GM12874 (cell line): Measurements from ENCODE around the gene CREBBP.

Source experiments
- TF ChIP-seq, protein P1 (sequence below): IDR thresholded peaks from 2 replicates; pipeline ENCODE4 v1.5.1; 2011; ENCODE audit warnings: low read depth, mild to moderate bottlenecking, control low read depth, low read length, moderate library complexity; ENCODE audit not compliant: insufficient read depth

The CREBBP gene

DNA sequence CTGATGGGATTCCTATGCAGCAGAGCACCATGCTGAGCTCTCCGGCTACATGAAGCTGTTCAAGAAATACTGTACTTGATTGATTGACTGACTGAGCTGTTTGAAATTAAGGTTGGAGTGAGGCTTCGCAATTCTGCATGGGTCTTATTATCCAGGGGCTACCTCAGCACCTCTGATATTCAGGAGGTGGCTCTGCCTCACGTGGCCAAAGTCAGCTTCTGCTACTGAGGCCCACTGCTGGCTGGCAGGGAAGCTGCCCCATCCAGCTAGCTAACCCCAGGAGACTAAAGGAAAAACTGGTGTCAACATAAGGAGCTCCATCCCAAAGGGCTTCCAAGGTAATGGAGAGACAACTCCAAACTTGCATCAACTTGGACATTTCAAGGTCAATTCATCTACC lies 97.0 kb downstream of the CREBBP start:
- TF ChIP-seq, protein P1, sequence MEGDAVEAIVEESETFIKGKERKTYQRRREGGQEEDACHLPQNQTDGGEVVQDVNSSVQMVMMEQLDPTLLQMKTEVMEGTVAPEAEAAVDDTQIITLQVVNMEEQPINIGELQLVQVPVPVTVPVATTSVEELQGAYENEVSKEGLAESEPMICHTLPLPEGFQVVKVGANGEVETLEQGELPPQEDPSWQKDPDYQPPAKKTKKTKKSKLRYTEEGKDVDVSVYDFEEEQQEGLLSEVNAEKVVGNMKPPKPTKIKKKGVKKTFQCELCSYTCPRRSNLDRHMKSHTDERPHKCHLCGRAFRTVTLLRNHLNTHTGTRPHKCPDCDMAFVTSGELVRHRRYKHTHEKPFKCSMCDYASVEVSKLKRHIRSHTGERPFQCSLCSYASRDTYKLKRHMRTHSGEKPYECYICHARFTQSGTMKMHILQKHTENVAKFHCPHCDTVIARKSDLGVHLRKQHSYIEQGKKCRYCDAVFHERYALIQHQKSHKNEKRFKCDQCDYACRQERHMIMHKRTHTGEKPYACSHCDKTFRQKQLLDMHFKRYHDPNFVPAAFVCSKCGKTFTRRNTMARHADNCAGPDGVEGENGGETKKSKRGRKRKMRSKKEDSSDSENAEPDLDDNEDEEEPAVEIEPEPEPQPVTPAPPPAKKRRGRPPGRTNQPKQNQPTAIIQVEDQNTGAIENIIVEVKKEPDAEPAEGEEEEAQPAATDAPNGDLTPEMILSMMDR = no peak

DNA sequence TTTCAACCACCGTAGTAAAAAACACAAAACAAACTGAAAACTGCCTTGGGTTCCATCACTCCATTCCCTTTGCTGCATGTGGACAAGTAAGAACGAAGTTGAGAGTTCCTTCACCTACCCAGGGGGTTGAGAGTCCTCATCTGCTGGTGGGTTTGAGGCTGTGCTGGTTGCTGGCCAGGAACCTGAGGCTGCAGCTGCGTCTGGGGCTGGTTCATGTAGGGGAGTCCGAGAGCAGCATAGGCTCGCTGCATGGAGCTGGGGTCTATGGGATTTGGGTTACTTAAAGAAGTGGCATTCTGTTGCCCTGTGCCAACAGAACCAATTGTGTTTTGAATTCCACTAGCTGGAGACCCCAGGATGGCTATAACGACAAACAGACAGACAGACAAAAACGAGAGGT lies 97.9 kb downstream of the CREBBP start:
- TF ChIP-seq, protein P1 = no peak

DNA sequence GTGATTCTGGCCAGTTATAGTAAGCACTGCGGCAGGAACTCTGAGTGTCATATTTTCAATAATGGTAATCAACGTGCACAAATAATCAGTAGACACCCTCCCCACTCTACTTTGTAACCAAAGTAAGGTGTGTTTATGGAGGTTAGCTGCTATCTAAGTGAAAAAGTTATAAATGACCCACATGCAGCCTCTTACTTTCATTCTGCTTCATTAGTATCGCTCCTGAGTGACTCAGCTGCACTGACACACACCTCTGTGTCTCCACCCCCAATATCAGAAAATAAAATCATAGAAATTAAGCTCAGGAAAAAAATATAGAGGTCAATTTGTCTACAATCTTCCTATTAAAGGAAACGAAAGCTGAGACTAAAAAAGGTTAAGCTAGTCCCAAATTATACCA lies 99.1 kb downstream of the CREBBP start:
- TF ChIP-seq, protein P1 = no peak

DNA sequence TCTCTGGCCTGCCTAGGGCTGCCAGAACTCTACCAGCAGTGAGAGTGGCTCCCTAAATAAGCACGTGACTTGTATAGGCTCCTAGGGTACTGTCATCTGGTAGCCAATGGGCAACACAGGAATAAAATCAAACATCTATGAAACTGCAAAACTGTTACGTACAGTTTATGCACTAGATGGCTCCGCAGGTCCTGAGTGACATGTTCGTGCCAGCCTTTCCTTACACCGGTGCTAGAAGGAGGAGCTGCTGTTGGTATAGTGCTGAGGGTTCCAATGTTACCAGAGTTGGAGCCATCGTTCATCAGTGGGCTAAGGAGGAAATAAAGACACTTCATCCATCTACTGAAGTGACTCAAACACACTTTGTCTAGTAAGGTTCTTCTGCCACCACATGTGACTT lies 99.9 kb downstream of the CREBBP start:
- TF ChIP-seq, protein P1 = no peak

DNA sequence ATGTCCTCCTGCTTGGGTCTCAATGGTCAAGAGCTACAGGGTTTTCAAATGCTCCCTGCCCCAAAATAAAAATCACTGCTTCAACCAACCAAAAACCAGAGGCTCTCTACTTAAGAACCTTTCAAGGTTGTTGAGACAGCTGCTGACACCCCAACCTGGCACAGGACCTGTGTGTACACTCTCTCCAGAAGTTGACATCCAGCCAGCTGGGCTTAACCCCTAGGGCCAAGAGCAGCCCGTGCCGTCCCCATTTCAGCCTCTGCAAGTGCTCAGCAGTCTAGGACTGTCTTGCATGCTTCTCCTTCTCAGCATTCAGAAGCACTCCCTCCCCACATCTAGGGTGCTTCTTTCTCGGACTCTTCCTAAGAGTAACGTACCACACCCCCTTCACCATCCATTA lies 104.2 kb downstream of the CREBBP start:
- TF ChIP-seq, protein P1 = no peak

DNA sequence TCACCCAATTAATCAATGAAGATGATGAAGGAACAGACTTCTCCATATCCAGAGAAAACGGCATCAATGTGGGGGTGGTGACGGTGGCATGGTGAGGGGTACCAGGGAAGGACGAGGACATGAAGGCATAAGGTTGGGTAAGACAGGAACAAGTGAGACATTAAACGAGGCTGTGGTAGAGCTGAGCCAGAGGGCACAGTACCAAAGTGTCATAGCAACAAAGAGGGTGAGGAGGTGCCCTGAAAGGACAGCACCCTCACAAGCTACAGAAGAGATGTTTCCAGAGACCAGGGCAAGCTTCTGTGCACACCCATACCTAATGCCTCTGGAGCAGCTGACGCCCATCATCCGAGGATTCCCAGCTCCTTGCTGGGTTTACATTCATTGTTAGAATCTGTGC lies 105.7 kb downstream of the CREBBP start:
- TF ChIP-seq, protein P1 = no peak

DNA sequence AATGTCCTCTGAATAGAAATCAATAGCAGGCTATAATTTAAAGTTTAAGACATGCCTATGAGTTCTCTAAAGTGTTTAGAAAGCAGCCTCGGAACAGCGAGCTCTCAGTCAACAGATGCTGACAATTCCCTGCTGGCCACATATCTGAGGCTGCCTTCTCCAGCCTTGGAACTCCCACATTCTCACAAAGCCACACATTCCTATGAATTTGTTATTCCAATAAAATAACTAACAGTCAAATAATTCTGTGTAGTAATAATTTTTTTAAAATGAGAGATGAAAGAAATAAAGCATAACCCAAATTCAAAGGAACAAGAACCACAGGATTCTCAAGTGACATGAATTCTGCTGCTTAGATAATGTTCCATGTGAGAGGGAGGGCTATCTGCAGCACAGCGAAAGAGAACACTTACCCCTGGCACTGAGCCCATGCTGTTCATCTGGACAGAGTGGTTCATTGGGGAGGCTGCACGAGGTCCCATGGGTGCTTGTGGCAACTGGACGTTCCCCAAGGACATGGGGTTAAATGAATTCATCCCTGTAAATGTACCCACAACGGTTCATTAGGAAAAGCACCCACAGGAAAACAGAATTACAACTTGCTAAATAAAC lies 106.3 kb downstream of the CREBBP start:
- TF ChIP-seq, protein P1 = no peak
